MM.1S (cell line): ENCODE data around the gene SMPX.

Experiments
- DNase-seq: peaks from one replicate; pipeline ENCODE4 v3.0.0-alpha.2; 2015
- H2AFZ ChIP-seq: fragments of 300-600 bp; sonication (generic); 2 replicates; pipeline ENCODE4 v1.6.0; 2016; ENCODE audit warnings: antibody characterized with exemption, low read length
- H3F3A ChIP-seq: fragments of 300-600 bp; sonication (generic); 2 replicates; pipeline ENCODE4 v1.6.1; 2016; ENCODE audit warnings: mild to moderate bottlenecking, antibody characterized with exemption, low read length, moderate library complexity, mixed read lengths; ENCODE audit not compliant: insufficient read depth
- H3K27ac ChIP-seq: fragments of 300-600 bp; sonication (generic); 2 replicates; pipeline ENCODE4 v1.5.1; 2016; ENCODE audit warnings: mild to moderate bottlenecking, low read length
- H3K27me3 ChIP-seq: fragments of 300-600 bp; sonication (generic); replicated peaks from 2 replicates; pipeline ENCODE4 v1.6.0; 2016; ENCODE audit warnings: low read length; ENCODE audit not compliant: insufficient read depth
- H3K36me3 ChIP-seq: fragments of 300-600 bp; sonication (generic); replicated peaks from 2 replicates; pipeline ENCODE4 v1.6.1; 2016; ENCODE audit warnings: mild to moderate bottlenecking, low read length, mixed read lengths; ENCODE audit not compliant: insufficient read depth
- H3K4me1 ChIP-seq: fragments of 300-600 bp; sonication (generic); 2 replicates; pipeline ENCODE4 v1.6.1; 2016; ENCODE audit warnings: low read length, mixed read lengths
- H3K4me2 ChIP-seq: fragments of 300-600 bp; sonication (generic); 2 replicates; pipeline ENCODE4 v1.6.0; 2016; ENCODE audit warnings: low read depth, low read length
- H3K4me3 ChIP-seq: fragments of 300-600 bp; sonication (generic); 2 replicates; pipeline ENCODE4 v1.5.1; 2016; ENCODE audit warnings: low read length, mixed read lengths
- H3K79me2 ChIP-seq: fragments of 300-600 bp; sonication (generic); 2 replicates; pipeline ENCODE4 v1.6.1; 2016; ENCODE audit warnings: mixed run types, low read length, mixed read lengths
- H3K9ac ChIP-seq: fragments of 300-600 bp; sonication (generic); 2 replicates; pipeline ENCODE4 v1.6.1; 2016; ENCODE audit warnings: low read length, mixed read lengths
- H3K9me2 ChIP-seq: fragments of 300-600 bp; sonication (generic); replicated peaks from 2 replicates; pipeline ENCODE4 v1.6.1; 2016; ENCODE audit warnings: mild to moderate bottlenecking, low read length, mixed read lengths; ENCODE audit not compliant: insufficient read depth
- H3K9me3 ChIP-seq: fragments of 300-600 bp; sonication (generic); replicated peaks from 2 replicates; pipeline ENCODE4 v1.6.1; 2016; ENCODE audit warnings: mild to moderate bottlenecking, low read length, mixed read lengths; ENCODE audit not compliant: insufficient read depth
- H4K20me1 ChIP-seq: fragments of 300-600 bp; sonication (generic); 2 replicates; pipeline ENCODE4 v1.6.1; 2016; ENCODE audit warnings: mild to moderate bottlenecking, low read length, moderate library complexity, mixed read lengths; ENCODE audit not compliant: insufficient read depth
- CTCF ChIP-seq: fragments of 300-600 bp; sonication (generic); IDR thresholded peaks from 2 replicates; pipeline ENCODE4 v1.5.1; 2016; ENCODE audit warnings: antibody characterized with exemption, low read length, mixed read lengths
- EZH2 ChIP-seq: fragments of 300-600 bp; sonication (generic); optimal IDR thresholded peaks from 2 replicates; pipeline ENCODE3; 2017; ENCODE audit warnings: low read depth, mild to moderate bottlenecking, antibody characterized with exemption, low read length, mixed read lengths
- EZH2phosphoT487 ChIP-seq: fragments of 300-600 bp; sonication (generic); IDR thresholded peaks from 2 replicates; pipeline ENCODE4 v1.6.1; 2018; ENCODE audit warnings: antibody characterized with exemption, low read length

Gene SMPX

DNA sequence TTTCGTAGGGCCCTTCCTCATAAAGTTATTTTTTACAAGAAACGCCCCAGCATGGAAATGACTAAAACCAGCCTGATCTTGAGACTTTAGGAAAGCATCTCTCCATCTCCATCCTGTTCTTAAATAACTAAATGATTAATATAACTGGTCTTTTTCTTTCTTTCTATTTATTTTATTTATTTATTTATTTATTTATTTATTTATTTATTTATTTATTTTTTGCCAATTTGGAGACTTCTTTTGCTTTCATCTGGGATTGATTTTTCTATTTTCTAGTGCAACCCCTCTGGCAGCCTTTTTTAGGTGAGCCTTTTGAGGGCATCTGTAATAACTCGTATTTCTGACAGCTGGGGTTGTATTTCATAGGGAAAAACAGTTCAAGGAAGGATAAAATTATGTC, 98.6 kb downstream of the SMPX start:
- TF ChIP-seq EZH2phosphoT487 (no peak), CTCF (no peak), EZH2 (no peak)

DNA sequence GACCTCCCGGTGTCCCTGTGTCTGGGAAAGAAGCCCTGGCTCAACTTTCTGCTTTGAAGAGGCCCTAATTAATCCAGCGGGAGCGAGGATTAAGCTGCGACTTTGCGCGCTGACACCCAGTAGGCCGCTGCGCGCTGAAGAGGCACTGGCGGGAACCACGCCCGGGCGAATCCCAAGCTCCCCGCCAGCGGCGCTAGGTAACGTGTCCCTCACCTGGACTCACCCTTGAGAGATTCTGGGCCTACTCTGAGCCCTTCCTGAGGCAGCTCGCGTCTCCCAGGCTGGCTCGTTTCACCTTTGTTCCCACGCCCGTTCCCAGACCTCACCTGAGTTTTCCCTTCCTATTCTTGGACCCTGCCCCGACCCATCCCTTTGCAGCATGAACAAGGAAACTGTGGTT, 99.2 kb downstream of the SMPX start:
- no peak for TF ChIP-seq EZH2
- TF ChIP-seq EZH2phosphoT487 = no peak
- TF ChIP-seq CTCF = no peak
- H3K27me3 ChIP-seq = no peaks in the 10 kb centered on the region
- H3K4me3 ChIP-seq = no peak overlapping the region
- H3K4me1 ChIP-seq = no peaks in the 10 kb centered on the region
- H3K36me3 ChIP-seq = no peaks in the 10 kb centered on the region
- no peak overlapping the region for H3K4me2 ChIP-seq
- H3F3A ChIP-seq = no peaks in the 10 kb centered on the region
- H3K79me2 ChIP-seq = no peaks in the 10 kb centered on the region
- H3K9me2 ChIP-seq = no peaks in the 10 kb centered on the region
- H4K20me1 ChIP-seq = no peaks in the 10 kb centered on the region
- H3K27ac ChIP-seq = no peak overlapping the region
- no peak for DNase-seq
- no peak overlapping the region for H2AFZ ChIP-seq
- H3K9ac ChIP-seq = no peak overlapping the region
- H3K9me3 ChIP-seq = no peaks in the 10 kb centered on the region

More for the DNA sequence above, 98.6 kb downstream of the SMPX start:
- Histone ChIP-seq H3F3A (no peaks in the 10 kb centered on the region), H3K9me3 (no peaks in the 10 kb centered on the region), H3K36me3 (no peaks in the 10 kb centered on the region), H3K79me2 (no peaks in the 10 kb centered on the region), H3K4me1 (no peaks in the 10 kb centered on the region), H3K9ac (no peak overlapping the region), H2AFZ (no peak overlapping the region), H3K9me2 (no peaks in the 10 kb centered on the region), H3K27ac (no peak overlapping the region), H3K4me3 (no peak overlapping the region), H3K27me3 (no peaks in the 10 kb centered on the region), H4K20me1 (no peaks in the 10 kb centered on the region), H3K4me2 (no peak overlapping the region)
- no peak for DNase-seq

- H3K79me2 ChIP-seq = no peaks in the 10 kb centered on the region
- TF ChIP-seq EZH2phosphoT487 (no peak), EZH2 (no peak), CTCF (no peak)
- no peak within 1 kb of the TSS for H3K4me3 ChIP-seq
- no peaks in the 10 kb centered on the region for H3K27me3 ChIP-seq
- no peaks in the 10 kb centered on the region for H3K9me3 ChIP-seq
- H3K9me2 ChIP-seq = no peaks in the 10 kb centered on the region
- H3K27ac ChIP-seq = no peak within 1 kb of the TSS
- no peaks in the 10 kb centered on the region for H3K4me1 ChIP-seq
- no peak within 1 kb of the TSS for H3K4me2 ChIP-seq
- no peaks in the 10 kb centered on the region for H4K20me1 ChIP-seq
- H2AFZ ChIP-seq = no peak within 1 kb of the TSS
- no peaks in the 10 kb centered on the region for H3K36me3 ChIP-seq
- H3K9ac ChIP-seq = no peak within 1 kb of the TSS
- no peaks in the 10 kb centered on the region for H3F3A ChIP-seq
- DNase-seq = no peak
Observed at GRCh38 chrX:21658152-21658737, 99.7 kb downstream of the SMPX start, which contains the start of gene KLHL34. Gene KLHL34, minus strand, starts transcription at chrX:21658330. Its CDS starts 542 bp downstream, at chrX:21657788.
